NB4 (cell line): ENCODE measurements around the gene SPNS2.

ENCODE experiments used
- DNase-seq: peaks from one replicate; pipeline ENCODE4 v3.0.0; 2010; ENCODE audit warnings: low read depth
- H3K4me3 ChIP-seq: one replicate; pipeline ENCODE4 v1.5.1; 2011; ENCODE audit warnings: mild to moderate bottlenecking, low read depth, low read length, moderate library complexity
- CTCF ChIP-seq: IDR thresholded peaks from one replicate; pipeline ENCODE4 v1.5.1; 2012; ENCODE audit warnings: low read depth, low read length
- MAX ChIP-seq: IDR thresholded peaks from 2 replicates; pipeline ENCODE4 v1.6.1; 2011; ENCODE audit warnings: low read depth, low read length
- MYC ChIP-seq: IDR thresholded peaks from 2 replicates; pipeline ENCODE4 v1.6.1; 2011; ENCODE audit warnings: low read depth, low read length
- POLR2A ChIP-seq: IDR thresholded peaks from 2 replicates; pipeline ENCODE4 v1.6.1; 2011; ENCODE audit warnings: mild to moderate bottlenecking; ENCODE audit not compliant: insufficient read length; ENCODE audit errors: extremely low read depth

The SPNS2 gene

GRCh38 chr17:4478318-4478830 is 20.3 kb upstream of the SPNS2 start:
- H3K4me3 ChIP-seq = no peak overlapping the region
- DNase-seq = no peak
- TF ChIP-seq CTCF (no peak), MAX (no peak), POLR2A (no peak), MYC (no peak)

GRCh38 chr17:4479340-4479981 is 19.2 kb upstream of the SPNS2 start:
- TF ChIP-seq MAX (no peak), MYC (no peak), CTCF (no peak), POLR2A (no peak)
- no peak overlapping the region for H3K4me3 ChIP-seq
- DNase-seq = no peak

- DNase-seq = peak; percentile 71
- no peak overlapping the region for H3K4me3 ChIP-seq
- TF ChIP-seq MYC = no peak
- TF ChIP-seq POLR2A = no peak
- TF ChIP-seq MAX = no peak
- TF ChIP-seq CTCF = no peak
These were observed 18.5 kb upstream of the SPNS2 start for GRCh38 chr17:4479982-4480751.

- peak overlapping the region; percentile 30 for H3K4me3 ChIP-seq
- peak; percentile 93 for DNase-seq
- no peak for TF ChIP-seq MYC
- TF ChIP-seq MAX = peak; percentile 72
These were observed 17.5 kb upstream of the SPNS2 start for GRCh38 chr17:4480929-4481898.

GRCh38 chr17:4482338-4483011 is 16.2 kb upstream of the SPNS2 start:
- H3K4me3 ChIP-seq = no peak overlapping the region
- TF ChIP-seq POLR2A (no peak), MAX (no peak), MYC (no peak), CTCF (no peak)
- no peak for DNase-seq
